ENCODE data around the gene GPR108. TPM values are rescaled to one million over a fixed set of nuclear protein-coding genes. Genes with fewer than 3 reads are reported as not detected.

GPR108 gene
- total and polyA plus RNA-seq, 2 of the 8 experiments (the other 6 are each of a cell fraction or from before 2014, with no cell fraction given): 34.9 to 46.0 TPM

DNA sequence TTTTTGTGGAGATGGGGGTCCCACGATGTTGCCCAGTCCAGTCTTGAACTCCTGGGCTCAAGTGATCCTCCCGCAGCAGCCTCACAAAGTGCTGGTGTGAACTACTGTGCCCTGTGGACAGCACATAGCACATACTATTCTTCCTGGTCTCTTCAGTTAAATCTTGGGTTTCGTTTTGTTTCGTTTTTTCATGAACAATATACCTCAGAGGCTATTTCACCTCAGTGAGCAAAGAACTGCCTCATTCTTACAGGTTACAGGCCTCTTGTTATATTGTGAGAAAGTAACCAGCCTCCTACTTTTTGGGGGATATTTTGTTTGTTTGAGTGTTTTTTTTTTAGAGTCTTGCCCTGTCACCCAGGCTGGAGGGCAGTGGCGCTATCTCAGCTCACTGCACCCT lies 15.6 kb downstream of the GPR108 start:
- H3K14ac ChIP-seq (ENCODE audit: insufficient read length): no peak overlapping the region
- H2BK120ac ChIP-seq (replicated peaks; ENCODE audit: low read depth, low read length): no peak overlapping the region
- H3K27ac ChIP-seq (ENCODE audit: low read depth, low read length): no peak overlapping the region
- H3K4ac ChIP-seq (replicated peaks; ENCODE audit: insufficient read length, low read depth, low read length): no peak overlapping the region
- H3K23me2 ChIP-seq (ENCODE audit: low read depth, low read length): peaks cover 10% of the 10 kb centered on the region
- H3K79me1 ChIP-seq (ENCODE audit: low read depth, low read length): no peaks in the 10 kb centered on the region
- no peak overlapping the region for H2BK20ac ChIP-seq (ENCODE audit: low read length)
- no peak overlapping the region for H2BK12ac ChIP-seq (ENCODE audit: low read depth, low read length)
- DNase-seq (ENCODE audit: low read depth in 1 of 2, low spot score in 2 of 2) (no peak), FAIRE-seq (no peak)
- no peak overlapping the region for H2BK5ac ChIP-seq (ENCODE audit: low read depth, low read length)
- H3K4me2 ChIP-seq (ENCODE audit: insufficient read depth in 1 of 2, low read depth in 2 of 2, low read length in 2 of 2): no peak overlapping the region
- H3K23ac ChIP-seq (ENCODE audit: insufficient read length): no peak overlapping the region
- H2AK5ac ChIP-seq (ENCODE audit: low read depth, low read length): no peak overlapping the region
- H2AFZ ChIP-seq (ENCODE audit: low read length): no peak overlapping the region
- 85% methylated on average over 5 of the region's 5 CpGs; no CpG with 5 or more reads in 1 of the 2 experiments for WGBS, 2 experiments (ENCODE audit: extremely low coverage in 1 of 2, insufficient coverage in 1 of 2, insufficient read length in 1 of 2, insufficient replicate concordance in 2 of 2, low coverage in 1 of 2, low lambda C conversion rate in 2 of 2, missing lambda C conversion rate in 1 of 2)
- no peaks in the 10 kb centered on the region; a peak in 1 of 4 replicates for H3K79me2 ChIP-seq (ENCODE audit: control insufficient read depth in 1 of 2, insufficient read depth in 2 of 2, low read length in 2 of 2)
- no peak overlapping the region for H3K9ac ChIP-seq (replicated peaks in 1 of 4; ENCODE audit: extremely low read depth in 1 of 4, low read depth in 3 of 4, low read length in 3 of 4)
- H3K27me3 ChIP-seq (replicated peaks in 1 of 4; ENCODE audit: control insufficient read depth in 3 of 4, extremely low read depth in 1 of 4, insufficient read depth in 3 of 4, low read length in 3 of 4): no peaks in the 10 kb centered on the region; a peak in 1 of 7 replicates
- no peaks in the 10 kb centered on the region; a peak in 1 of 8 replicates for H3K36me3 ChIP-seq (ENCODE audit: control insufficient read depth in 2 of 4, insufficient read depth in 4 of 4, low read length in 3 of 4)
- no peak overlapping the region for H2BK15ac ChIP-seq (ENCODE audit: low read length)
- no peaks in the 10 kb centered on the region for H3K9me3 ChIP-seq (ENCODE audit: insufficient read depth in 2 of 2, low read depth in 1 of 2, low read length in 1 of 2)
- POLR2A ChIA-PET (ENCODE audit: partially characterized antibody): no interaction called here
- H3K18ac ChIP-seq (ENCODE audit: extremely low read depth, low read length): no peak overlapping the region
- H4K91ac ChIP-seq (replicated peaks; ENCODE audit: insufficient read length, low read length): no peak overlapping the region
- peaks cover 0 to 16% (median 6%) of the 10 kb centered on the region in 4 experiments; a peak in 4 of 7 replicates for H3K4me1 ChIP-seq (replicated peaks in 1 of 4; ENCODE audit: control insufficient read depth in 3 of 4, insufficient read depth in 4 of 4, low read length in 3 of 4)
- H4K5ac ChIP-seq (ENCODE audit: insufficient read length, low read depth, low read length): no peak overlapping the region
- H4K8ac ChIP-seq (ENCODE audit: extremely low read depth, insufficient read depth, low read length): no peak overlapping the region
- H4K20me1 ChIP-seq (replicated peaks in 1 of 2; ENCODE audit: control insufficient read depth in 1 of 2, insufficient read depth in 2 of 2, low read length in 2 of 2): peaks cover 0 to 6% of the 10 kb centered on the region in 2 experiments
- H3K4me3 ChIP-seq (ENCODE audit: extremely low read depth in 1 of 4, insufficient read depth in 2 of 4, low read depth in 3 of 4, low read length in 4 of 4): no peak overlapping the region
- CTCF ChIA-PET (ENCODE audit: partially characterized antibody): interaction anchor here (0.6 to 7.2 kb wide), 3 partner anchors 12 to 114 kb away, joined by 3 to 31 read pairs (median 9); partner anchors contain the start of gene GPR108
- no peak overlapping the region for H3K56ac ChIP-seq (replicated peaks; ENCODE audit: insufficient read length, low read depth, low read length)
- no peak for TF ChIP-seq SUZ12 (IDR thresholded peaks at IDR 0.05; ENCODE audit: low read length)
- TF ChIP-seq RAD21 (IDR thresholded peaks at IDR 0.05 in 1 of 2, conservative IDR thresholded peaks at IDR 0.05 in 1 of 2; ENCODE audit: low read depth in 2 of 2, low read length in 2 of 2): no peak
- TF ChIP-seq ASH2L (IDR thresholded peaks at IDR 0.05; ENCODE audit: low read length): no peak
- no peak for TF ChIP-seq POLR2AphosphoS5 (IDR thresholded peaks at IDR 0.05; ENCODE audit: low read depth, low read length)
- TF ChIP-seq SIN3A (conservative IDR thresholded peaks at IDR 0.05 in 1 of 2, IDR thresholded peaks at IDR 0.05 in 1 of 2; ENCODE audit: low read depth in 1 of 2, low read length in 2 of 2): no peak
- TF ChIP-seq RNF2 (IDR thresholded peaks at IDR 0.05; ENCODE audit: borderline replicate concordance, low read depth, low read length, missing control alignments, poor library complexity, severe bottlenecking): no peak
- TF ChIP-seq POU5F1 (IDR thresholded peaks at IDR 0.05; ENCODE audit: low read depth, low read length): no peak
- TF ChIP-seq NRF1 (IDR thresholded peaks at IDR 0.05; ENCODE audit: low read depth, low read length): no peak
- TF ChIP-seq HDAC2 (IDR thresholded peaks at IDR 0.05; ENCODE audit: borderline replicate concordance in 1 of 2, low read depth in 2 of 2, low read length in 2 of 2): no peak
- TF ChIP-seq YY1 (IDR thresholded peaks at IDR 0.05; ENCODE audit: low read depth, low read length): no peak
- TF ChIP-seq ATF2 (IDR thresholded peaks at IDR 0.05; ENCODE audit: low read length): no peak
